ENCODE data around the gene PRR35.

Gene PRR35

DNA sequence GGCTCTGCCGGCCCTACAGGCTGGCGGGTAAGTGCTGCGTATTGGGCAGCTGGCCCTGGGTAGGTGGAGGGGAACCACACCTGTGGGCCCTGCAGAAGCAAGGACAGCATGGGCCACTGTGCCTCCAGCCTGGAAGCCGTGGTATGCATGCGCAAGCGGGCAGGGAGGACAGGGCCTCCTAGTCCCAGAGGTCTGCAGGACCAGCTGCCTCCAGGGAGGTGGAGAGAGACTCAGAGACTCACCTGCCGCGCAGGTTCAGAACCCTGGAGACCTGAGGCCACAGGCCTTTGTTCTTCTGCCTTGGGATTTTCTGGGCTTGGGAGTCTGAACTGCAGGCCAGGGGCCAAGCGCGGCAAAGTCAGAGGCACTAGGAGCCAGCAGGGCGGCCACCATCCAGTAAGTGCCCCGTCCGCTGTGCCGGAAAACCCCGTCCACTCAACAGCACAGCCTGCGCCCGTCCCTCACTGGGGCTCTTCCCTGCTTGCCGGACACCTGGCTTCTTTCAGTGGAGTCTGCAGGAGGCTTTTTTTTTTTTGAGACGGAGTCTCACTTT, 20.8 kb downstream of the PRR35 start:
- Histone ChIP-seq H3K27ac (no peak overlapping the region), H3K27me3 (peaks cover 0 to 5% of the 10 kb centered on the region in 2 donors), H3K4me1 (peaks cover 0 to 8% (median 0%) of the 10 kb centered on the region in 4 donors), H3K9me3 (no peaks in the 10 kb centered on the region), H3K4me3 (no peak overlapping the region), H3K36me3 (peaks cover 3 to 51% (median 5%) of the 10 kb centered on the region in 3 donors)
- TF ChIP-seq, protein P1, sequence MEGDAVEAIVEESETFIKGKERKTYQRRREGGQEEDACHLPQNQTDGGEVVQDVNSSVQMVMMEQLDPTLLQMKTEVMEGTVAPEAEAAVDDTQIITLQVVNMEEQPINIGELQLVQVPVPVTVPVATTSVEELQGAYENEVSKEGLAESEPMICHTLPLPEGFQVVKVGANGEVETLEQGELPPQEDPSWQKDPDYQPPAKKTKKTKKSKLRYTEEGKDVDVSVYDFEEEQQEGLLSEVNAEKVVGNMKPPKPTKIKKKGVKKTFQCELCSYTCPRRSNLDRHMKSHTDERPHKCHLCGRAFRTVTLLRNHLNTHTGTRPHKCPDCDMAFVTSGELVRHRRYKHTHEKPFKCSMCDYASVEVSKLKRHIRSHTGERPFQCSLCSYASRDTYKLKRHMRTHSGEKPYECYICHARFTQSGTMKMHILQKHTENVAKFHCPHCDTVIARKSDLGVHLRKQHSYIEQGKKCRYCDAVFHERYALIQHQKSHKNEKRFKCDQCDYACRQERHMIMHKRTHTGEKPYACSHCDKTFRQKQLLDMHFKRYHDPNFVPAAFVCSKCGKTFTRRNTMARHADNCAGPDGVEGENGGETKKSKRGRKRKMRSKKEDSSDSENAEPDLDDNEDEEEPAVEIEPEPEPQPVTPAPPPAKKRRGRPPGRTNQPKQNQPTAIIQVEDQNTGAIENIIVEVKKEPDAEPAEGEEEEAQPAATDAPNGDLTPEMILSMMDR (IDR thresholded peaks at IDR 0.05), result no peak
- no peak for DNase-seq
- intact Hi-C loops (cut with DNase I; ENCODE audit: low total_unique reads), result loop anchor here (10.0 kb wide), 1 partner anchor 54 kb away; the partner anchor contains the start of genes METTL26 and WFIKKN1

DNA sequence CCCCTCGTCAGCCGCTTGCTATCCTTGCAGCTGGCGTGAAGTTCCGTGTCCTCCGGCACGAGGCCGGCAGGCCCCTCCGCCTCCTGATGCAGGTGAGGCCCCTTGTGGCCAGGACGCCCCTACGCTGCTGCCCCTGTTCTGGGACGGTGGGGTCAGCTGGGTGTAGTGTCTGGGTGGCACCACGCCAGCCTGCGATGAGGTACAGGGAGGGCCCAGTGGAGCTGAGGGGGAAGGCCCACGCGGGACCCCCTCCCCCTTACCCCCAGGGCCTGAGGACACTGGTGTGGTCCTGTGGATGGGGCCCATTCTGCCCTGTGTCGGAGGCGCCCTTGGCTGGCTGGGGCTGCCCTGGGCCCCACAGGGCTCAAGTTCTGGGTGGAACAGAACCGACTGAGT, 22.0 kb downstream of the PRR35 start:
- Histone ChIP-seq H3K27ac (no peak overlapping the region), H3K4me1 (peaks cover 0 to 18% (median 4%) of the 10 kb centered on the region in 4 donors), H3K9me3 (no peaks in the 10 kb centered on the region), H3K4me3 (no peak overlapping the region), H3K36me3 (peaks cover 0 to 44% (median 5%) of the 10 kb centered on the region in 3 donors), H3K27me3 (peaks cover 0 to 5% of the 10 kb centered on the region in 2 donors)
- DNase-seq, result no peak
- TF ChIP-seq, protein P1 (IDR thresholded peaks at IDR 0.05), result no peak
- intact Hi-C loops (cut with DNase I; ENCODE audit: low total_unique reads), result loop anchor here (10.0 kb wide), 1 partner anchor 53 kb away; the partner anchor contains the start of genes METTL26 and WFIKKN1

DNA sequence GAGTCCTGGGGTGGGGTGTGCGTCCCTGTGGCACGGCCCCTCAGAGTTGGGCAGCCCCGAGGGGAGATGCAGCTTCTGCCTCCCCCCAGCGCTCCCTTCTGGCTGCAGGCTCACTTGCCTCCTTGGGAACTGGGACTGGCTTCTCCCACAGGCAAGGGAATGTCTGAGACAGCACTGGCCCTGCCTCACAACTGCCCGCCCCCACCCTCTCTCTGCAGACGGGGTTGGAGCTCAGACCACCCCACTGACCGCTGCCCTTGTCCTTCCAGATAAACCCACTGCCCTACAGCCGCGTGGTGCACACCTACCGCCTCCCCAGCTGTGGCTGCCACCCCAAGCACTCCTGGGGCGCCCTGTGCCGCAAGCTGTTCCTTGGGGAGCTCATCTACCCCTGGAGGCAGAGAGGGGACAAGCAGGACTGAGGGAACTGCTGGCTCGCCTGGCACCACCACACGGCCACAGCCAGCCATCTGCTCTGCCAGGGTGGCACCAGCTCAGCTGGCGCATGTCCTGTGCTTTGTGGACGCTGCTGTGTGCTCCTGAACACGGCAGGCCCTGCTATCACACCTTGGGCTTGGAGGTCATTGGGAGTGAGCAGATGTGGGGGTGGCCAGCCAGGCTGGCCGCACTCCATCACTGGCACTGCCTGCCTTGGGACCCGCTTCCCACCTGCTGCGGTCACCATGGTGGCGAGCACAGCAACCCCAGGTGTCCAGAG, 22.6 kb downstream of the PRR35 start:
- TF ChIP-seq, protein P1 (IDR thresholded peaks at IDR 0.05), result no peak
- Histone ChIP-seq H3K4me3 (no peak overlapping the region), H3K36me3 (peaks cover 0 to 42% (median 5%) of the 10 kb centered on the region in 3 donors), H3K9me3 (no peaks in the 10 kb centered on the region), H3K4me1 (peaks cover 0 to 24% (median 8%) of the 10 kb centered on the region in 4 donors), H3K27ac (no peak overlapping the region), H3K27me3 (peaks cover 0 to 5% of the 10 kb centered on the region in 2 donors)
- no peak for DNase-seq
- intact Hi-C loops (cut with DNase I; ENCODE audit: low total_unique reads), result loop anchor here (10.0 kb wide), 1 partner anchor 52 kb away; the partner anchor contains the start of genes METTL26 and WFIKKN1

DNA sequence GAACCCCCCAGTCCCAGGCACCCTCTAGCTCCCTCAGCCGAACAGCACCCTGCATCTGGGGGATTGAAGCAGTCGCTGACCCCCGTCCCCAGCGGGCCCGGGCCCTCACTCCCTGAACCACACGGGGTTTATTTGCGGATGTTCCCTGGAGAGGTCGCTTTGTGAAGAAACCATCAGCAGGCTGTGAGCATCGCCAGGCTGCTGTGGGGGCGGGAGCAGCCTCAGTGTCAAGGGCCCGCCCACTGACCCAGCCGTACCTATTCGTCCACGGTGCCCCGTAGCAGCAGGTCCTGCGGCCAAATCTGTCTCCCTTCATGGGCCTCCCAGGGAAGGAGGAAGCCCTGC, 23.2 kb downstream of the PRR35 start:
- Histone ChIP-seq H3K4me1 (peaks cover 0 to 31% (median 15%) of the 10 kb centered on the region in 4 donors), H3K4me3 (no peak overlapping the region), H3K27me3 (peaks cover 0 to 5% of the 10 kb centered on the region in 2 donors), H3K36me3 (peaks cover 0 to 35% (median 5%) of the 10 kb centered on the region in 3 donors), H3K27ac (no peak overlapping the region), H3K9me3 (no peaks in the 10 kb centered on the region)
- intact Hi-C loops (cut with DNase I; ENCODE audit: low total_unique reads), result loop anchor here (10.0 kb wide), 1 partner anchor 51 kb away; the partner anchor contains the start of genes METTL26 and WFIKKN1
- TF ChIP-seq, protein P1 (IDR thresholded peaks at IDR 0.05), result no peak
- DNase-seq, result no peak

DNA sequence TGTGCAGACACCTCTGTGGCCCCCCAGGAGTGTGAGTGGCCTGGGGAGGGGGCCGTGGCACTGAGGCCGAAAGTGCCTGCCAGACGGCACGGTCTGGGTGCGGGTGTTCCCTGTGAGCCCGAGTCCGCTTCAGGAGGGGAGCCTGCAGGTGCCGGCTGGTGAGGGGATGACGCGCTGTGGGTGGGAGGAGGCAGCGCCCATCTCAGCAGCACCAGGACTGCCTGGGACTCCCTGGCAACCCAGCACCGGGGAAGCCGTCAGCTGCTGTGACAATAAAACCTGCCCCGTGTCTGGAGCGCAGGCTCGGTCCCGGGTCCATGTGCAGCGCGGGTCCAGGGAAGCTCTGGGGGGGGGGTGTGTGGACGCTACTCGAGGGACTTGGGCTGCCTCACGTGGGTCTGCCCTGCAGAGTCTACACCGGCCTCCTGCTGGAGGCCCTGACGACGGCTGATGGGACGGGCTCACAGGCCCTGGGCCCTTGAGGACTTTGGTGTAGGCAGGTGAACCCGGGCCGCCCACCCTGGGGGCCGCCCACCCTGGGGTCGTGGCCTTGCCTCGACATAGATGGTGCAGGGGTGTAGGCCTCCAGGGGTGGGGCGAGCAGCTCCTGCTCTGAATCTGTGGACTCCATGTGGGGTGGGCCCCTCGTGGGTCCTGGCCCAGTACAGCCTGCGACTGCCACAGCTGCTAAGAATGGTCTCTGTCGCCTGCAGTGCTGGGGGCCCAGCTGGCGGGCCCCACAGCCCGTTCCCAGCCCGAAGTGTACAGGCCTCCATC, 23.8 kb downstream of the PRR35 start:
- H3K4me3 ChIP-seq, result no peak overlapping the region
- intact Hi-C loops (cut with DNase I; ENCODE audit: low total_unique reads), result loop anchor here (10.0 kb wide), 1 partner anchor 51 kb away; the partner anchor contains the start of genes METTL26 and WFIKKN1
- H3K4me1 ChIP-seq, result peaks cover 0 to 32% (median 15%) of the 10 kb centered on the region in 4 donors
- no peak overlapping the region for H3K27ac ChIP-seq
- peaks cover 0 to 29% (median 5%) of the 10 kb centered on the region in 3 donors for H3K36me3 ChIP-seq
- H3K27me3 ChIP-seq, result peaks cover 0 to 5% of the 10 kb centered on the region in 2 donors
- TF ChIP-seq, protein P1 (IDR thresholded peaks at IDR 0.05), result no peak
- no peak for DNase-seq
- H3K9me3 ChIP-seq, result no peaks in the 10 kb centered on the region
